ENCODE measurements around the gene GPANK1.

DNA sequence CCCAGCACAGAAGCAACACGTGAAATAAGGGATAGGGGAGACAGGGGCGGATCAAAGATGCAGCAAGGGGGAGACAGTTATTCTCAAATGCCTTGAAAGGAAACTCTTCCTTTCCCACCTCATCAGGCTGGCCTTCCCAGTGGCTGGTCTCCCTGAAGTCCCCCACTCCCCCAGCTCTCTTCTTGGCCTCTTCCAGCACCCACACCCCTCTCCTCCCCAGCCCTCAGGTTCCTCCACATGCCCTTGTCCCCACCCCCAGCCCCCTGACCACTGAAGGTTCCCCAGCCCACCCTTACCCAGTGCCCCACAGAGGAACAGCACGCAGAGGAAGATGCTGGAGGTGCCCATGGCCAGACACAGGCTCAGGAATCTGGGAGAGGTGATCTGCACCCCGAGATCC lies 48.7 kb upstream of the GPANK1 start:
- TF ChIP-seq POLR2AphosphoS5 (IDR thresholded peaks at IDR 0.05), result no peak
- TF ChIP-seq POLR2A (IDR thresholded peaks at IDR 0.05; ENCODE audit: low read depth), result no peak
- TF ChIP-seq CTCF (IDR thresholded peaks at IDR 0.05), result no peak
